Lung (tissue), 12 donors: Measurements from ENCODE around the gene ZNF175. TPM values are rescaled to one million over a fixed set of nuclear protein-coding genes. Genes with fewer than 3 reads are reported as not detected.

ENCODE experiments used
- ATAC-seq: fragments of 200-7000 bp; cut with Tn5 transposase; one replicate; pipeline ENCODE4 v1.9.1; 2020; ENCODE audit warnings: moderate number of reproducible peaks; ENCODE audit not compliant: insufficient read depth, low FRiP score
- DNase-seq, 3 donors: peaks; one replicate each; pipeline ENCODE4 v3.0.0-alpha.2; 2013 to 2017
- H3K27ac ChIP-seq, 2 donors: one replicate each; pipeline ENCODE4 v1.5.1; 2013; ENCODE audit warnings: mild to moderate bottlenecking in 2 of 2, moderate library complexity in 2 of 2, control low read depth in 1 of 2, inconsistent platforms in 1 of 2, low read depth in 1 of 2, low read length in 1 of 2
- H3K27me3 ChIP-seq, 3 donors: one replicate each; pipeline ENCODE4 v1.5.1; 2013; ENCODE audit warnings: low read length in 2 of 3; ENCODE audit not compliant: control insufficient read depth in 3 of 3, insufficient read depth in 3 of 3
- H3K36me3 ChIP-seq, 4 donors: one replicate each; pipeline ENCODE4 v1.5.1; 2013; ENCODE audit warnings: low read length in 4 of 4, mild to moderate bottlenecking in 1 of 4, moderate library complexity in 1 of 4; ENCODE audit not compliant: control insufficient read depth in 4 of 4, insufficient read depth in 4 of 4
- H3K4me1 ChIP-seq, 5 donors: one replicate each; pipeline ENCODE4 v1.5.1; 2013; ENCODE audit warnings: low read length in 5 of 5, mild to moderate bottlenecking in 2 of 5, moderate library complexity in 1 of 5; ENCODE audit not compliant: control insufficient read depth in 5 of 5, insufficient read depth in 5 of 5
- H3K4me3 ChIP-seq: one replicate; pipeline ENCODE4 v1.5.1; 2013; ENCODE audit warnings: mild to moderate bottlenecking, control low read depth, moderate library complexity
- H3K9ac ChIP-seq, 2 donors: one replicate each; pipeline ENCODE4 v1.5.1; 2013; ENCODE audit warnings: low read length in 2 of 2, control low read depth in 1 of 2; ENCODE audit not compliant: insufficient read depth in 1 of 2
- H3K9me3 ChIP-seq, 4 donors: one replicate each; pipeline ENCODE4 v1.5.1; 2013; ENCODE audit warnings: low read length in 3 of 4, mild to moderate bottlenecking in 1 of 4, moderate library complexity in 1 of 4; ENCODE audit not compliant: control insufficient read depth in 4 of 4, insufficient read depth in 3 of 4
- CTCF ChIP-seq: IDR thresholded peaks from 2 replicates; pipeline ENCODE4 v1.5.1; 2012; ENCODE audit warnings: mild to moderate bottlenecking; ENCODE audit errors: control extremely low read depth, extremely low read depth
- WGBS, 2 donors: extraction: QIAGEN DNeasy Blood & Tissue Kit; methylation state at CpG; one replicate each; pipeline ENCODE4 v1.1.7; 2013; 5-methylcytosine and 5-hydroxymethylcytosine counted together
- polyA plus RNA-seq, 2 donors: library from polyadenylated mRNA; stranded (reverse); fragments of 200-250 nt; gene quantifications; one replicate each; pipeline ENCODE4 v1.2.1, GENCODE V29; 2013
- total RNA-seq, 2 donors: library from RNA; depleted of rRNA in 1 of 2; stranded (reverse); fragments of >200 nt in 1 of 2; gene quantifications; one replicate each; pipeline ENCODE4 v1.2.1, GENCODE V29; 2014 to 2021
- donor health status: control.
- donor health status: control.
- donor health status: Bipolar disorder and iron deficiency.
- donor health status: healthy.
- donor health status: DM: yes; HTN: yes; CAD: no.

ZNF175 gene
- total and polyA plus RNA-seq, 4 donors, result 2.5 to 11.4 (median 5.9) TPM

GRCh38 chr19:51552996-51553725 is 17.9 kb upstream of the ZNF175 start:
- WGBS, 2 donors, result 7 to 10% methylated on average over 20 of the region's 20 CpGs
- DNase-seq, result peak; percentile 82 to 89 (median 83)
- peak; percentile 77 for ATAC-seq

GRCh38 chr19:51559240-51559639 is 11.8 kb upstream of the ZNF175 start:
- 48 to 57% methylated on average over 1 of the region's 1 CpG for WGBS, 2 donors
- no peak overlapping the region for H3K27ac ChIP-seq
- no peak for TF ChIP-seq CTCF
- peaks cover 0 to 2% (median 0%) of the 10 kb centered on the region in 3 donors for H3K27me3 ChIP-seq
- H3K36me3 ChIP-seq, result no peaks in the 10 kb centered on the region
- no peaks in the 10 kb centered on the region for H3K9me3 ChIP-seq
- no peak overlapping the region for H3K4me3 ChIP-seq
- no peak for DNase-seq
- no peaks in the 10 kb centered on the region for H3K4me1 ChIP-seq
- ATAC-seq, result no peak
- no peak overlapping the region for H3K9ac ChIP-seq

More at GRCh38 chr19:51552996-51553725, 17.9 kb upstream of the ZNF175 start:
- Histone ChIP-seq H3K27me3 (no peaks in the 10 kb centered on the region), H3K9ac (no peak overlapping the region), H3K4me1 (no peaks in the 10 kb centered on the region), H3K4me3 (no peak overlapping the region), H3K36me3 (no peaks in the 10 kb centered on the region), H3K27ac (no peak overlapping the region), H3K9me3 (peaks cover 0 to 4% (median 0%) of the 10 kb centered on the region in 4 donors)
- TF ChIP-seq CTCF, result no peak

GRCh38 chr19:51560339-51560738 is 10.7 kb upstream of the ZNF175 start:
- no peak for DNase-seq
- no peaks in the 10 kb centered on the region for H3K9me3 ChIP-seq
- H3K4me3 ChIP-seq, result no peak overlapping the region
- no peaks in the 10 kb centered on the region for H3K36me3 ChIP-seq
- no peak overlapping the region for H3K27ac ChIP-seq
- H3K9ac ChIP-seq, result no peak overlapping the region
- no peak for TF ChIP-seq CTCF
- 25 to 29% methylated on average over 4 of the region's 4 CpGs for WGBS, 2 donors
- ATAC-seq, result no peak
- peaks cover 0 to 6% (median 2%) of the 10 kb centered on the region in 3 donors for H3K27me3 ChIP-seq
- H3K4me1 ChIP-seq, result no peaks in the 10 kb centered on the region

GRCh38 chr19:51564791-51565190 is 6.3 kb upstream of the ZNF175 start:
- Histone ChIP-seq H3K27me3 (peaks cover 0 to 13% (median 6%) of the 10 kb centered on the region in 3 donors), H3K9ac (no peak overlapping the region), H3K4me3 (no peak overlapping the region), H3K36me3 (no peaks in the 10 kb centered on the region), H3K27ac (no peak overlapping the region), H3K4me1 (no peaks in the 10 kb centered on the region), H3K9me3 (peaks cover 0 to 1% (median 0%) of the 10 kb centered on the region in 4 donors)
- no peak for TF ChIP-seq CTCF
- WGBS, 2 donors, result 30 to 35% methylated on average over 6 of the region's 6 CpGs
- ATAC-seq (no peak), DNase-seq (no peak)
